NCI-H526 (cell line): ENCODE data around the gene GAPVD1.
"Not testable (repeated sequence)": the region's sequence is repeated elsewhere in the genome, so short reads cannot be mapped to it uniquely, and the experiment has no call there.

ENCODE experiments used
- DNase-seq, 2 experiments: peaks; one replicate each; lab custom pipeline; 2025; lab: John Stamatoyannopoulos, UW

The GAPVD1 gene

DNA sequence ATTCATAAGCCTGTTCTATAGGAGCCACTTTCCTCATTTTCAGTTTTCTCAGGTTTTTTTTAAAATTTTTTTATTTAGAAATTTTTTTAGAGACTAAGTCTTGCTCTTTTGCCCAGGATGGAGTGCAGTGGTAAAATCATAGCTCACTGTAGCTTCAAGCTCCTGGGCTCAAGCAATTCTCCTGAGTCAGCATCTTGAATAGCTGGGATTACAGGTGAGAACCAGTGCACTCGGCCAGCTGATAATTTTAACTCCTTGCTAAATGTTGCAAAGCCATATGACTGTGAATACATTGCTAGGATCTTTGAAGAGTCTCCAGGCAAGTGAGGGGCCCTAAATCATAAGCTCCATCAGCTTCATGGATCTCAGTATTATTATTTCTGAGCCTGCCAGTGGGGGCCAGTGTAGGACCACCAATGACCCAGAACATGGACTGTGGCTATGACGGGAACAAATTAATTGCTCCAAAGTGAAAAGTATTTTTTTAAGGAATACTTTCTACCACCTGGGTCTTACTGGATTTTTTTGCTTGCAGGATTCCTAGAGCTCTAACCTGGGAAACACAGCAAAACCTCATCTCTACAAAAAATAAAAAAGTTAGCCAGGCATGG, 5.7 kb upstream of the GAPVD1 start:
- no peak for DNase-seq

DNA sequence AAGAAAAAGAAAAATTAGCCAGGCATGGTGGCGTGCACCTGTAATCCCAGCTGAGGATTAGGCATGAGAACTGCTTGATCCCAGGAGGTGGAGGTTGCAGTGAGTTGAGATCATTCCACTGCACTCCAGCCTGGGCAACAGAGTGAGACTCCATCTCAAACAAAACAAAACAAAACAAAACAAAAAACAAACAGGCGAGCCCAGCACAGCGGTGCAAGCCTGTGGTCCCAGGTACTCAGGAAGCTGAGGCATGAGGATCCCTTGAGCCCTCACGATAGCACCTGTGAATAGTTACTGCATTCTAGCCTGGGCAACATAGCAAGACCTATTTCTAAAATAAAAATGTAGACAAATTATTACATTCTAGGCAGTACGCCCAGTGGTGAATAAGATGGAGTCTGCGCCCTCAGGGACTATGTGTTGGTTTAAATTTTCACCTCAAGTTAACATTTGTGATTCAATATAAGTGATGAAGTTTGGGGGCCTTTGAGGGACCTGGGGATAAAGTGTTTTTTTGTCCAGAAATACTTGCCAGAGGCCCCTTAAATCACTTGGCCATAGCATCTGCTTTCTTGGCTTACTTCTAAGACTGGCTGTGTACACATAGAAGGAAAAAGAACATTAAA, 3.4 kb upstream of the GAPVD1 start:
- no peak for DNase-seq

DNA sequence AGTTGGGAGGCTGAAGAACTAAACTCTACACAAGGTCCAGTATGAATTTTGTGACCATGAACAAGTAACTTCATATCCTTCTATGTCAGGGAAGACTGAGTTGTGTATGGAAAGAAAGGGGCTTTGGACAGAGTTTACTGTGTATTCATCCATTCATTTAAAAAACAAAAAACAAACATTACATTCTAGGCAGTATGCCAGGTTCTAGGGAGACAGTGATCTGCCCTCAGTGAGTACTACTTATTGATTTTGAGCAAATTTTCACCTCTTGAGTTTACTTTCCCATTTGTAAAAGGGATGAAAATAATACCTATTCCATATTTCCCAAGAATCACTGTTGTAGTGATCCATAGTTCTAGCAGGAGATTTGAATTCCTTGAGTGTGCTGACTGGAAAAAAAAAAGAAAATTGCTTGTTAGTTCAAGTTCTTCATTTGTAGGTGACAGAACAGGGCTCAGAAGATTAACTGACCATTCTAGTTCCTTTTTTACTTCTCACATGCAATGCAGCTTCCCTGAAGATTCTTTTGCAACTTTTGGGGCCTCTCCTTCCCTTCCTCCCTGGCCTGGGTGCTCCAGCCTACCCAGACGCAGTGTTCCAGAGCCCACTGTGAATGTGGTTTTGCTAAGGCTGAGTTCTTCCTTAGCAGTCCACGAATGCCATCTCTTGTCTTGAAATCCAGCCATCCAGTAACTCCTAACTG, 2.6 kb upstream of the GAPVD1 start:
- no peak for DNase-seq

DNA sequence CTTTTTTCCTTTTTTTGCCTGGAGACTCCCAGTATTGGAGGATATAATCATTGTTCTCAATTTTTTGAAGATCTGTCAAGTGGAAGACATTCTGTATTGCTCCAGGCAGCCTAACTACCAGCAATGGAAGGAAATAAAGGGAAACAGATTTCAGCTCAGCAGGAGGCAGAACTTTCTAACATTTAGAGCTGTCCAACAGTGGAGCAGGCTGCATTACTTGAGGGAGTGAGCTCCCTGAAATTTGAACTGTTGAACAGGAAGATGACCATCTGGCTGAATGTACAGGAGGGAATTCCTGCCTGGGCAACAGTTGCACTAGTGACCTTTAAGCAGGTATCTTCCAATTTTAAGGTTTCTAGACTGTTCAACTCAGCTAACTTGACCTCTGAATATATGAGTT, 1.1 kb upstream of the GAPVD1 start:
- no peak for DNase-seq

DNA sequence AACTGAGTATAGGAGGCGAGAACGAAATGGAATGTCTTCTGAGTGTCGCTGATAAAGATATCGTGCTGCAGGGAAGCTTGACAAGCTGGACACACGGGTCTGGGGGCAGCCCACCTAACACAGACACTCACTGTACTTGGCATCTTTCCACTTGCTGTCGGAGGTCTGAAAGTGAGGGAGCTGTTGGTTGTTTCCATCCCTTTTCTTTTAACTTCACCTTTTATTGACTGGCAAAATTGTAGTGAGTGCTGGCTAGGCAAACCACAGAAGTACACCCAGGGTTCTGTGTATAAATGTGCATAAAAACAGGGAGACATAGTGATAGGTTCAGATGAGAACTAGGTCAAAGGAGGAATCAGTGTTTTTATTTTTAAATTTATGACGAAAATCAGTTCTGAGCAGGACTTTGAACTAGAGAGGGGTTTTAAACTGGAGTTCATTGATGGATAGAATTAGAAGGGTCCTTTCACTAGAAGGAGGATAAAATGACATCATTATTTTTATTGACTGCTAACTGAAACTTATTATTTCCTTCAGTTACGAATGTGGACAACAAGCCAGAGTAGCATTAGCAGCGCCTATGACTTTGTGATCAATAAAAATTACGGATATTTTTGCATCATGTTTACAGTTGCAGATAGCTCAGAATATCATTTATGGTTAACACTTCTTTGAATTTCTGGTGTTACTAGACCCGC, 817 bp downstream of the GAPVD1 start:
- DNase-seq = no peak

DNA sequence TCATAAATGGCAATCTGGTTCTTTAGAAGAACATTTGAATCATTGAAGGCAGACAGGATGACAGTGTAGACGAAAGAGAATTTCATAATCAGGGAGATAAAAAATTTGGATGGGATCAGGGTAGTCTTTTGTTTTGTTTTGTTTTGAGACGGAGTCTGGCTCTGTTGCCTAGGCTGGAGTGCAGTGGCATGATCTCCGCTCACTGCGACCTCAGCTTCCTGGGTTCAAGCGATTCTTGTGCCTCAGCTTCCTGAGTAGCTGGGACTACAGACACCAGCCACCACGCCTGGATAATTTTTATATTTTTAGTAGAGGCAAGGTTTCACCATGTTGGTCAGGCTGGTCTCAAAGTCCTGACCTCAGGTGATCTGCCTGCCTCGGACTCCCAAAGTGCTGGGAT, 2.4 kb downstream of the GAPVD1 start:
- DNase-seq = not testable (repeated sequence)

DNA sequence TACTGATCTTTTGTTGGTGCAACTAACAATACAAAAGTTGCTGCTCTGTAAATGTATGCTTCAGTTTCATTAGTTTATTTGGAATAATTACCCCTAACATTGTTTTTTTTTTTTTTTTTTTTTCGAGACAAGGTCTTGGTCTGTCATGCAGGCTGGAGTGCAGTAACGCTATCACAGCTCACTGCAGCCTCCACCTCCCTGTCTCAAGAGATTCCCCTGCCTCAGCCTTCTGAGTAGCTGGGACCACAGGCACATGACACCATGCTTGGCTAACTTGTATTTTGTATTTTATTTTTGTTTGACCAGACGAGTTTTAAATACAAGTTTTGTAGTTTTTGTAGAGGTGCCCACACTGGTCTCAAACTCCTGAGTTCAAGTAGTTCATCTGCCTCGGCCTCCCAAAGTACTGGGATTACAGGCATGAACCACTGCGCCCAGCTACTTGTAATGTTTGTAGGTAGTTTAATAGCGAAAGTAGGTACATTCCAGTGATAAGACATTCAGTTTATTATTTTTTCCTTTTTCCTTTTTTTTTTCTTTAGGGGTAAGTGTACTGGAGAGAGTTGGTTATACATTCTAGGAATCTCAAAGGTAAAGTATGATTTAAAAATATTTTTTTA, 6.9 kb downstream of the GAPVD1 start:
- no peak for DNase-seq

DNA sequence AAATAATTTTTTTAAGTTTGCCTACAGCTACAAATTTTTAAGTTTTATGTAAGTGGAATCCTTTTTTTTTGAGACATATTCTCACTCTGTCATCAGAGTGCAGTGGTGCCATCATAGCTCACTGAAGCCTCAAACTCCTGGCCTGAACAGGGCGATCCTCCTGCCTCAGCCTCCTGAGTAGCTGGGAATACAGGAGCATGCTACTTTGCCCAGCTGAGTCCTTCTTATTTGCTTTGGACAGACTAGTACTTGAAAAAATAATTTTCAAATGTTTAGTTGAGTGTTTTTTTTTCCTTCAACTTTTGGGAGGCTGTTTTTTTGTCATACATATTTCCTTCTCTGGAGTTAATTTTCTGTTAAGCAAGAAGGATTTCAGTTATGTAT, 7.4 kb downstream of the GAPVD1 start:
- DNase-seq = no peak

DNA sequence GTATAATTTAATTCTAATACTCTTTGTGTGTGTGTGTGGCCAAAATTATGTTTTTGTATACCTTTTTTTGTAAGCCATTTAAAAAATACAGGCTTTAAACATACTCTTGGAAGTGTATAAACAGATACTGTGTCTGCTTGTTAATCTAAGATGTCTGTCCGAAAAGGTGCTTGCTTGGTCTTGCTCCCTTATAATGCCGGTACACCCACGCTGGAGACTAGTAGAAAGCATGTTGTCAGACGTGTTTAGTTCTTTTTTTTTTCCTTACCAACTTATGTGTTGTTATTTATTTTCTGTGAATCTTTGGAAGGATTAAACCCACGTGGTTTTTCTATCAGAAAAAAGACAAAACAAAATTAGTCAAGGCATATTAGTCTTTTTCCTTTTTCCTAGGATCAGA, 9.5 kb downstream of the GAPVD1 start:
- no peak for DNase-seq

DNA sequence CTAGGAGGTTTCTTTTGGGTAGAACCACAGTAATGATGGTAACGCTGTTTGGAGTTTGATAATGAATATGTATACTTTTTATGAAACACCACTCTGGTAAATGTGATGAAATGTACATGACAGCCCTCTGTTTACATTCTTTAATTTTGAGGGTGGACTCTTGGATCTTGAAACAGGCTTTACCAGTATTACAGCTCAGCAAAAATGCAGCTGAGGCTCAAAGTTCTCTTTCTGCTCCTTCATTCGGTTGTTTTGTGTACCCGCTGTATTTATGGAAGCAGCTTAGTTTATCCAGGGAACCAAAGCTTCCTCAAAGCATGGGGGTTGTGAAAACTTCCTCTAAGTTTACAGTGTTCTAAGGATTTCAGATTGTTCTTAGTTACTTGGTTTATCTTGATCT, 11.1 kb downstream of the GAPVD1 start:
- no peak for DNase-seq

DNA sequence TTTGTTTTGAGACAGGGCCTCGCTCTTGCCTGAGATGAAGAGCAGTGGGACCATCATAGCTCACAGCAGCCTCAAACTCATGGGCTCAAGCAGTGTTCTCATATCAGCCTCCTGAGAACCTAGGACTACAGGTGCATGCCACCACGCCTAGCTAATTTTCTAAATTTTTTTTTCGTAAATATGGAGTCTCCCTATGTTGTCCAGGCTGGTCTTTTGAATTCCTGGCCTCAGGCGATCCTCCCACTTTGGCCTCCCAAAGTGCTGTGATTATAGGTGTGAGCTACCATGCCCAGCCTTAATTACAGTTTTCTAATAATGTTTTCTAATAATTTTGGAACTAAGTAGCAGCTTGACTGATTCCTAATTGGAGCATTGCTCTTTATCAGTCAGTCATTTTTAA, 15.1 kb downstream of the GAPVD1 start:
- no peak for DNase-seq

DNA sequence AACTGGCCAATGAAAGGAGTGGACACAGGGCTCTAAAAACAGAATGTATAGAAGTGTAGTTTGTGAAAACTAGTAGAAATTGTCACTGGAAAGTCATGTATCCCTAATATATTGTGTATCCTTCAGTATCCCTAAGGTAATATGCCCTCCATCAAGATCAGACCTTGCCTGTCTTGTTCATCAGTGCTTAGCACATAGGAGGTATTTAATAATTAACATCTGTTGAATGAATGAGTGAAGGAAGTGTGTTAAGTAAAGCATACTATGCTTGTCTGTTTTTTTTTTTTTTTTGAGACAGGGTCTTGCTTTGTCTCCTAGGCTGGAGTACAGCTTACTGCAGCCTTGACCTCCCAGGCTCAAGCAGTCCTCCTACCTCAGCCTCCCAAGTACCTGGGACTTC, 15.8 kb downstream of the GAPVD1 start:
- DNase-seq = no peak

DNA sequence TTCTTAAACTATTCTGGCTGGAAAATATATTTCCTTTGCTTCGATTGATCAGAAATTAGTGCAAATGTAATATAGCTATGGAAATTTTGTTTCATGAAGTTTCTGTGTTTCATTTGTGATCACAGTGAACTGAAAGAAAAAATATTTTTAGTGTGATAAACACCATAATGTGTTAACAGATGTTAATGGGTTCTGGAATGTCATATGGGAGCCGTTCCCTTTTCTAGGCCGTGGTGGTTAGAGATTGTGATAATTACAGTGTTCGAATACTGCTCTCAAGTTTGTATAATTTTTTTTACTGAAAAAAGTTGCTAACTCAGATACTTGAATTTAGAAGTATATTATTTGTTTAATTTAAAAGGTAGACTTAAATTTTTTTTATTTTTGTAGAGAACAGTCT, 19.3 kb downstream of the GAPVD1 start:
- DNase-seq = no peak

DNA sequence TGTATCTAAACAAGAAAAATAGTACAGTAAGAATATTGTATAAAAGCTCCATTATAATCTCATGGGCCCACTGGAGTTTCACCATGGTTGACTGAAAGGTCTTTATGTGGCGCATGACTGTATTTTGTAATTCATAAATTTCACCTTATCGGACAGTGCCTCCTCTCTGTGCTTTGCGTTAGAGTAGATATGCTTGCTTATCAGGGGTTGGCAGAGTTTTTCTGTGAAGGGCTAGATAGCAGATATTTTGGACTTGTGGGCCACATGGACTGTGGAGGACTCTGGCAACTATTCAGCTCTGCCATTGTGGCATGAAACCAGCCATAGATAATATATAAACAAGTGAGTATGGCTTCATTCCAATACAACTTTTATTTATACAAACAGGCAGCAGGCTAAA, 23.2 kb downstream of the GAPVD1 start:
- no peak for DNase-seq

DNA sequence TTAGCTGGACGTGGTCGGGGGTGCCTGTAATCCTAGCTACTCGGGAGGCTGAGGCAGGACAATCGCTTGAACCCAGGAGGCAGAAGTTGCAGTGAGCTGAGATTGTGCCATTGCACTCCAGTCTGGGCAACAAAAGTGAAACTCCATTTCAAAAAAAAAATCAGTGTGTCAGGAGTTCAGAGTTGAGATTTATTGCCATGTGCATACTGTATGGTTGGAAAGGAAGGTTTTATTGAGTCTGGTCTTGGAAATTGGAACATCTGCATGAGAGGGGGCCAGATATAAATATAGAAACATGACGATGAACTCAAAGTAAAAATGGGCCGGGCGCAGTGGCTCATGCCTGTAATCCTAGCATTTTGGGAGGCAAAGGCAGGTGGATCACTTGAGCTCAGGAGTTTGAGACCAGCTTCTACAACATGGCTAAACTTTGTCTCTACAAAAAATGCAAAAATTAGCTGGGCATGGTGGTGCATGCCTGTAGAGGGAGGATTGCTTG, 25.4 kb downstream of the GAPVD1 start:
- DNase-seq = not testable (repeated sequence)

DNA sequence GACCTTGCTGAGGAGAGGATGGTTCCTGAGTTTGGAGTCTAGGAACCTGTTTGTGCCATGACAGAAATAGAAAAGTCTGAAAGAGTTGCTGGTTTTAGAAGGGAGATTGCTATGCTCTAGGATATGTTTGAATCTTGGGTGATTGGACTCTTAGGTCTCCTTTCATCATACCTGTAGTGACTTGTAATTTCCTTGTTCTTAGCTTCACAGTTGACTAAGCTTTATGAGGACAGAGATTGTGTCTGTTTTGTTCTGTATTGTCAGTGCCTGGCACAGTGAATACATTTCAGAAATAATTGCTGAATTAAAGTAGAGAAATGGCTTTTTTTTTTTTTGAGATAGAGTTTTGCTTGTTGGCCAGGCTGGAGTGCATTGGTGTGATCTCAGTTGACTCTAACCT, 31.5 kb downstream of the GAPVD1 start:
- no peak for DNase-seq

DNA sequence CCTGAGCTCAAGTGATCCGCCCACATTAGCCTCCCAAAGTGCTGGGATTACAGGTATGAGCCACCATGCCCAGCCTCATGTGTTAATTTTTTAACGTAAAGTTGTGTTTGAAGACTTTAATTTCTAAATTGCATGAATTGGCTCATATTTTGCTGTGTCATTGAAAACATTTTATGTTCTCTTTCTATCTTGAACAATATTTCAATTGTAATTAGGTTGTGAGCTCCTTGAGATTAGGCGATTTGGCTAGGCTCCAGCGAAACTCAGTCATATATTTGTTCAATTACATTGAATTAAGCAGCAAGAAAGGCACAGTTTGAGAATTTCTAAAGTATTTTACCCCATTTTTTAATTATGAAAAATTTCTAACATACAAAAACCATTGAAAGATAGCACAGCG, 34.0 kb downstream of the GAPVD1 start:
- no peak for DNase-seq

DNA sequence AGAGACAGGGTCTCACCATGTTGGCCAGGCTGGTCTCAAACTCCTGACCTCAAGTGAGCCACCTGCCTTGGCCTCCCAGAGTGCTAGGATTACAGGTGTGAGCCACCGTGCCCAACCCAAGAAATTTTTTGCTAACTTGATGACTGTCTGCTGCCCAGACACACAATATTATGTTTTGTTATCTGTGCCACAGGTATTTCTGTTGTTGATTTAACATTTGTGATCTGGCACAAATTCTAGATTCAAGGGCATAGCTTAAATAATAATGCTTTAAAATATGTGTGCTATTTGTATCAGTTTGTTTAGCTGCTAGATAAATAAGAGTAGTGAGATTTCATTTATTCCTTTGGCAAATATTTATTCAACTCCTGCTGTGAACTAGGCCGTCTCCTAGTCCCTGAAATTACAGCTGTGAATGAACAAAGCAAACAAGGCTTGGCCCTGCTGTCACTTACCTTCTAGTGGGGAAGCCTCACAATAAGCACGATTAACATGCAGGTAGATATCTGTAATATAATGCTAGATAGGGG, 35.3 kb downstream of the GAPVD1 start:
- DNase-seq = no peak

DNA sequence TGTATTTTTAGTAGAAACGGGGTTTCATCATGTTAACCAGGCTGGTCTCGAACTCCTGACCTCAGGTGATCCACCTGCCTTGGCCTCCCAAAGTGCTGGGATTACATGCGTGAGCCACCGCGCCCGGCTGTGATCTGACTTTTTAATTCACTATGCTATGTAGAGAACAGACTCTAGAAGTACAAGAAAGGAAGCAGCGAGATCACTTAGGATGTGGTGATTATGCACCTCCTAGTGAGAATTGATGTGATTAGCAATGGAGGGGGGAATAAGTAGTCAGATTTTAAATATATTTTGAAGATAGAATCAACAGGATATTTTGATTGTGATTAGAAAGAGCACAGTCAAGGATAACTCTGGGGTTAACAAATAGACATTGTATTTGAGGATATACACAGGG, 36.3 kb downstream of the GAPVD1 start:
- no peak for DNase-seq

DNA sequence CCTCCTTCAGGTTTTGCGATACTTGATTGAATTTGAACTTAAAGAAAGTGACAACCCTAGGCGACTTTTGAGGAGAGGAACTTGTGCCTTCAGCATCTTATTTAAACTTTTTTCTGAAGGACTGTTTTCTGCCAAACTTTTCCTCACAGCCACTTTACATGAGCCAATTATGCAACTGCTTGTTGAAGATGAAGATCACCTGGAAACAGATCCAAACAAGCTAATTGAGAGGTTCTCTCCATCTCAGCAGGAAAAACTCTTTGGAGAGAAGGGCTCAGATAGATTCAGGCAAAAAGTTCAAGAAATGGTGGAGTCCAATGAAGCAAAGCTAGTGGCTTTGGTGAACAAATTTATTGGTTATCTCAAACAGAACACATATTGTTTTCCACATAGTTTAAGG, 40.6 kb downstream of the GAPVD1 start:
- DNase-seq = no peak

DNA sequence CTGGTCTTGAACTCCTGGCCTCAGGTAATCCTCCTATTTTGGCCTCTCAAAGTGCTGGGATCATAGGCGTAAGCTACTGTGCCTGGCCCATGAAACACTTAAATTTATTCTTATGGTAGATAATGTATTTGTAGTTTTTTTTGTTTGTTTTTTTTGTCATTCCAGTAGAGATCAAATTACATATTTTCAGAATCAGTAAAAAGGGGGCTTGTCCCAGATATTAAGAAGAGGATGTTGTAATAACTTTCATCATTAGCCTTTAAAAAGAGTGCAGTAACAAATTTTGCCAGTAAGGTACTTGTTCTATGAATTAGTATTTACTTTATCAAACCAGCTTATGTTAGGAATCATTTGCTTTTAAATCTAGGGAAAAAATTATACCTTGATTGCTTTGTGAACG, 42.6 kb downstream of the GAPVD1 start:
- no peak for DNase-seq

DNA sequence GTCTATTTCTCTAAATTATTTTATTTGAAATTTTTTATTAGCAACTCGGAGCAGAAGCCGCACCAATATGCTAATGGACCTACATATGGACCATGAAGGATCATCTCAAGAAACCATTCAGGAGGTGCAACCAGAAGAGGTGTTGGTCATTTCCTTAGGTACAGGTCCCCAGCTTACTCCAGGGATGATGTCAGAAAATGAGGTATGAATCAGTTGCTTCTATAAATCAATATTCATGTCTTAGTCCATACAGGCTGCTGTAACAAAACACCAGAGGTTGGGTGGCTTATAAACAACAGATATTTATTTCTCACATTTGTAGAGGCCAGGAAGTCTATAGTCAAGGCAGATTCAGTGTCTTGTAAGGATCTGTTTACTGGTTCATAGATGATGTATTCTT, 50.8 kb downstream of the GAPVD1 start:
- no peak for DNase-seq
